CD4-positive, alpha-beta T cell treated with Interleukin-15 for 4 hours (primary cell): ENCODE results near the gene RNASE8.
A peak's percentile ranks its signal among the peaks of the same experiment; 100 is the strongest.
"Not testable (repeated sequence)": the region's sequence is repeated elsewhere in the genome, so short reads cannot be mapped to it uniquely, and the experiment has no call there.

Experiments used
- DNase-seq: peaks from one replicate; pipeline ENCODE4 v3.0.0-alpha.2; 2020; ENCODE audit warnings: low spot score

Gene RNASE8

GRCh38 chr14:21057803-21058675, at the start of gene RNASE8:
Gene RNASE8 (plus strand): TSS chr14:21057822. CDS start chr14:21057893, 71 bp downstream.
- DNase-seq: no peak

GRCh38 chr14:21009721-21010120, 47.9 kb upstream of the RNASE8 start:
- DNase-seq: not testable (repeated sequence)

GRCh38 chr14:21011136-21011535, 46.5 kb upstream of the RNASE8 start:
- no peak for DNase-seq

- DNase-seq: peak; percentile 82
Measured at GRCh38 chr14:21014761-21015190, 42.8 kb upstream of the RNASE8 start.

- DNase-seq: no peak
Measured at GRCh38 chr14:21015312-21015711, 42.3 kb upstream of the RNASE8 start.

GRCh38 chr14:21016413-21017190, 41.0 kb upstream of the RNASE8 start:
- no peak for DNase-seq

- DNase-seq: no peak
Measured at GRCh38 chr14:21017528-21018245, 39.9 kb upstream of the RNASE8 start.

GRCh38 chr14:21018286-21018685, 39.3 kb upstream of the RNASE8 start:
- DNase-seq: no peak

- DNase-seq: no peak
Measured at GRCh38 chr14:21018781-21019180, 38.8 kb upstream of the RNASE8 start.

- no peak for DNase-seq
Measured at GRCh38 chr14:21019366-21019765, 38.3 kb upstream of the RNASE8 start.

GRCh38 chr14:21020977-21021545, 36.6 kb upstream of the RNASE8 start:
- DNase-seq: no peak

- DNase-seq: no peak
Measured at GRCh38 chr14:21022686-21023085, 34.9 kb upstream of the RNASE8 start.

- DNase-seq: no peak
Measured at GRCh38 chr14:21023174-21023573, 34.4 kb upstream of the RNASE8 start.

GRCh38 chr14:21023817-21024584, 33.6 kb upstream of the RNASE8 start:
- no peak for DNase-seq

GRCh38 chr14:21024585-21025370, 32.8 kb upstream of the RNASE8 start, which contains the start of gene NDRG2:
Gene NDRG2 (minus strand): TSS chr14:21025061. CDS start chr14:21023315, 1,746 bp downstream.
- peak; percentile 76 for DNase-seq

GRCh38 chr14:21025371-21026273, 32.0 kb upstream of the RNASE8 start:
- no peak for DNase-seq

GRCh38 chr14:21026274-21026987, 31.2 kb upstream of the RNASE8 start:
- no peak for DNase-seq

GRCh38 chr14:21026988-21027315, 30.7 kb upstream of the RNASE8 start:
- DNase-seq: no peak

GRCh38 chr14:21029917-21030316, 27.7 kb upstream of the RNASE8 start, which contains the start of gene TPPP2:
Gene TPPP2 (plus strand): TSS chr14:21030217. CDS start chr14:21030582, 365 bp downstream.
- no peak for DNase-seq
